ENCODE results near the gene BEND3. TPM values are rescaled to one million over a fixed set of nuclear protein-coding genes. Genes with fewer than 3 reads are reported as not detected.
"Not testable (repeated sequence)": the region's sequence is repeated elsewhere in the genome, so short reads cannot be mapped to it uniquely, and the experiment has no call there.

The BEND3 gene
- total RNA-seq, 4 donors from 2014 or later, result 0.83 to 2.4 (median 1.6) TPM

DNA sequence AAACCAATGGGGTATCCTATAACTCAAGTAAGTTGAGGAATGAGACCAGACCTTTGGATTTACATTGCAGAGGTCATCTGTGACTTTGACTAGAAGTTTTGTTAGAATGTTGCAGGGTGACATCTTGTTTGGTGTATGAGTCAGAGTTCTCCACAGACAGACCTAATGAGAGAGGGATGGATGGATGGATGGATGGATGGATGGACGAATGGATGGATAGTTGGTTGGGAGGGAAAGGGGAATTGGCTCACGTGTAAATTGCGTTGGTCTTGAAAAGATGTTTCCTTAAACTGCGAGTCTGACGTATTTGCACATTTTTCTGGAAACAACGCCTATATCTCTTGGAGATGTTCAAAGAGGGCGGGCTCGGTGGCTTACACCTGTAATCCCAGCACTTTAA is 88.3 kb downstream of the BEND3 start:
- TF ChIP-seq EP300 (IDR thresholded peaks at IDR 0.05) (no peak), POLR2A (IDR thresholded peaks at IDR 0.05; ENCODE audit: low read depth) (no peak), POLR2AphosphoS5 (IDR thresholded peaks at IDR 0.05) (no peak)
- TF ChIP-seq, protein P1, sequence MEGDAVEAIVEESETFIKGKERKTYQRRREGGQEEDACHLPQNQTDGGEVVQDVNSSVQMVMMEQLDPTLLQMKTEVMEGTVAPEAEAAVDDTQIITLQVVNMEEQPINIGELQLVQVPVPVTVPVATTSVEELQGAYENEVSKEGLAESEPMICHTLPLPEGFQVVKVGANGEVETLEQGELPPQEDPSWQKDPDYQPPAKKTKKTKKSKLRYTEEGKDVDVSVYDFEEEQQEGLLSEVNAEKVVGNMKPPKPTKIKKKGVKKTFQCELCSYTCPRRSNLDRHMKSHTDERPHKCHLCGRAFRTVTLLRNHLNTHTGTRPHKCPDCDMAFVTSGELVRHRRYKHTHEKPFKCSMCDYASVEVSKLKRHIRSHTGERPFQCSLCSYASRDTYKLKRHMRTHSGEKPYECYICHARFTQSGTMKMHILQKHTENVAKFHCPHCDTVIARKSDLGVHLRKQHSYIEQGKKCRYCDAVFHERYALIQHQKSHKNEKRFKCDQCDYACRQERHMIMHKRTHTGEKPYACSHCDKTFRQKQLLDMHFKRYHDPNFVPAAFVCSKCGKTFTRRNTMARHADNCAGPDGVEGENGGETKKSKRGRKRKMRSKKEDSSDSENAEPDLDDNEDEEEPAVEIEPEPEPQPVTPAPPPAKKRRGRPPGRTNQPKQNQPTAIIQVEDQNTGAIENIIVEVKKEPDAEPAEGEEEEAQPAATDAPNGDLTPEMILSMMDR (IDR thresholded peaks at IDR 0.05), result no peak
- Histone ChIP-seq H3K27me3 (no peaks in the 10 kb centered on the region), H3K4me3 (no peak overlapping the region), H3K9me3 (no peaks in the 10 kb centered on the region), H3K4me1 (peaks cover 22 to 31% (median 24%) of the 10 kb centered on the region in 4 donors), H3K36me3 (peaks cover 0 to 6% (median under 1%) of the 10 kb centered on the region in 4 donors), H3K27ac (replicated peaks in 1 of 4) (no peak overlapping the region)
- no peak for DNase-seq (ENCODE audit: extremely low spot score)
- WGBS, result 91% methylated on average over 8 of the region's 8 CpGs
- intact Hi-C loops (cut with DNase I), result no loop called here

DNA sequence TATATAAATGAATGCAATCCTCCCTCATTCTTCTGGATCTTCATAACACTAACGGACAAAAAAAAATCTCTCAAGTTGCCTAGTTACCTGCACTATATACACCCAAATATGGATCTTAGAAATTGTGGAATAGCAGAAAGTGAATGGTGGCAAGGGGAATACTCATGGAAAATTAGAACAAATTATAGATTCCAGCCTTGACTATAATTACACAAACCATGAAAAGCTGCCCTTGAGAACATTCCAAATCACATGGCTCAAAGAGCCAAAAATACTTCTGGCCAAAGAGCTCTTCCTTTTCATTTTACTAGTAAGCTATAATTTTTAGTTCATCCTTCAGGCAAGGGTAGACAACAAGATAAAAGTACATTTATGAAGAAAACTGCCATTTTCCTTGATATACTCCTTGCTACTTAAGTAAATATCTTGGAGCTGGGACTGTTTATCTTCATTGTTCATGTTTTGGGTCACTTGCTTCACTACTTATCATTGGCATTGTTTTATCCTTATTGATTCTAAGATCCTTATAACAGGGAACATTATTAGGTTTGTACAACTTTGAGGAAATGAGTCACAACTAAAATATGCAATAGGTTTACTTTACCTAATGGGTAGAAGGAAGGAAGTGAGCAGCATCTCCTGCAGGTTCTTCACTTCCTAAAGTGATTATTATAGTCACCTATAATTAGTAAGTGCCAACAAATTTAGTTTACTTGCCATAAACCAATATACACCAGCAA is 93.7 kb downstream of the BEND3 start:
- H3K27ac ChIP-seq (replicated peaks in 1 of 4), result no peak overlapping the region
- H3K36me3 ChIP-seq, result no peaks in the 10 kb centered on the region
- intact Hi-C loops (cut with DNase I), result no loop called here
- WGBS, result 46% methylated on average over 1 of the region's 1 CpG
- H3K4me3 ChIP-seq, result no peak overlapping the region
- H3K9me3 ChIP-seq, result no peaks in the 10 kb centered on the region
- DNase-seq (ENCODE audit: extremely low spot score), result no peak
- no peaks in the 10 kb centered on the region for H3K27me3 ChIP-seq
- no peaks in the 10 kb centered on the region for H3K4me1 ChIP-seq
- TF ChIP-seq EP300 (IDR thresholded peaks at IDR 0.05), result no peak
- TF ChIP-seq POLR2AphosphoS5 (IDR thresholded peaks at IDR 0.05), result no peak
- TF ChIP-seq POLR2A (IDR thresholded peaks at IDR 0.05; ENCODE audit: low read depth), result no peak
- TF ChIP-seq, protein P1 (IDR thresholded peaks at IDR 0.05), result no peak

DNA sequence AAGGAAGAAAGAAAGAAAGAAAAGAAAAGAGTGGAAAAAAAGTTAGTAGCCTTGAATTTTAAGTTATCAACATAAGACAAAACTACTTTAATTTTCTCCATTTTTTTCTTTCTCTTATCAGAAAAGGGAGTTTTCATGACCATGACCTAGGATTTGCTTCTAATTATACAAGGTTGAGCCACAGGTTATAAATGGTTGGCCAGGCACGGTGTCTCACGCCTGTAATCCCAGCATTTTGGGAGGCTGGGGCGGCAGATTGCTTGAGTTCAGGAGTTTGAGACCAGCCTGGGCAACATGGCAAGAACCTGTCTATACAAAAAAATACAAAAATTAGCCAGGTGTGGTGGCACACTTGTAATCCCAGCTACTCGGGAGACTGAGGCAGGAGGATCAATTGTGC is 95.1 kb downstream of the BEND3 start:
- Histone ChIP-seq H3K36me3 (no peaks in the 10 kb centered on the region), H3K4me3 (no peak overlapping the region), H3K9me3 (no peaks in the 10 kb centered on the region), H3K27ac (replicated peaks in 1 of 4) (no peak overlapping the region), H3K4me1 (no peaks in the 10 kb centered on the region), H3K27me3 (no peaks in the 10 kb centered on the region)
- no peak for TF ChIP-seq EP300 (IDR thresholded peaks at IDR 0.05)
- no peak for TF ChIP-seq POLR2A (IDR thresholded peaks at IDR 0.05; ENCODE audit: low read depth)
- TF ChIP-seq, protein P1 (IDR thresholded peaks at IDR 0.05), result no peak
- no peak for TF ChIP-seq POLR2AphosphoS5 (IDR thresholded peaks at IDR 0.05)
- DNase-seq (ENCODE audit: extremely low spot score), result no peak
- intact Hi-C loops (cut with DNase I), result no loop called here
- WGBS, result 80% methylated on average over 4 of the region's 4 CpGs

DNA sequence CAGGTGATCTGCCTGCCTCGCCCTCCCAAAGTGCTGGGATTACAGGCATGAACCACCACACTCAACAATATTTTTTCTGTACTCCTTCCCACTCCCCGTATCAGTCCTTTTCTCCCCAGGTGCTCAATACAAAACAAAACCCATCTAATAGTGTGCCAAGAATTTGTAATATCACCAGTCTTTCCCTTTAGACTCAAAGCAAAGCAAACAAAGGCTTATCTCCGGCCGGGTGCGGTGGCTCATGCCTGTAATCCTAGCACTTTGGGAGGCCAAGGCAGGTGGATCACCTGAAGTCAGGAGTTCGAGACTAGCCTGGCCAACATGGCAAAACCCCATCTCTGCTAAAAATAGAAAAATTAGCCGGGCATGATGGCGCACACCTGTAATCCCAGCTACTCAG is 95.7 kb downstream of the BEND3 start:
- H3K4me3 ChIP-seq; H3K27ac ChIP-seq (replicated peaks in 1 of 4); intact Hi-C loops (cut with DNase I): not testable (repeated sequence)

DNA sequence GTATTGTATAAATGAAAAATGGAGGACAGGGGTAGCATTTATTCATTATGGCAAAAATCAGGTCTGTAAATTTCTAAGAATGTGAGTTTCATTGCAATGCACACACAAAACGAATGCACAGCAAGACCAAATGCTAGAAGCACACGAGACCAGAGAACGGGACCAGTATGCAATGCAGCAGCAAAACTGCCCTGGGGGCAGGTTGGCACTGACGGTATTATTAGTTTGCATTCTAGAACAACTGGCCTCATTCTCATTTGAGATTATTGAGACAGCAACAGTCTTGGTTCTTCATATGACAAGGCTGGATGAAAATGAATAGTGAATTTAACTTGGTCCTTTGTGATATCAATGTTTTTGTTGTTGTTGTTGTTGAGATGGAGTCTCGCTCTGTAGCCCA is 96.3 kb downstream of the BEND3 start:
- WGBS, result 95% methylated on average over 5 of the region's 5 CpGs
- Histone ChIP-seq H3K36me3 (no peaks in the 10 kb centered on the region), H3K9me3 (no peaks in the 10 kb centered on the region), H3K4me3 (no peak overlapping the region), H3K27ac (replicated peaks in 1 of 4) (no peak overlapping the region), H3K4me1 (no peaks in the 10 kb centered on the region), H3K27me3 (no peaks in the 10 kb centered on the region)
- DNase-seq (ENCODE audit: extremely low spot score), result no peak
- intact Hi-C loops (cut with DNase I), result no loop called here
- TF ChIP-seq, protein P1 (IDR thresholded peaks at IDR 0.05), result no peak
- TF ChIP-seq EP300 (IDR thresholded peaks at IDR 0.05) (no peak), POLR2AphosphoS5 (IDR thresholded peaks at IDR 0.05) (no peak), POLR2A (IDR thresholded peaks at IDR 0.05; ENCODE audit: low read depth) (no peak)

More for the DNA sequence above, 95.7 kb downstream of the BEND3 start:
- not testable (repeated sequence) for DNase-seq (ENCODE audit: extremely low spot score); H3K9me3 ChIP-seq; H3K27me3 ChIP-seq; H3K4me1 ChIP-seq; H3K36me3 ChIP-seq
- 84% methylated on average over 8 of the region's 8 CpGs for WGBS

Small RNA genes within 50 kb of the gene (small RNA-seq; reads per million reads assigned to genes)
- 0 reads per million in 3 donors for gene RNU6-1299P

Other genes starting within 250 kb of the BEND3 start
- 10 to 100 TPM in 1 of 4 donors, 1 to 10 TPM in 3; 1.1 to 10.4 (median 2.2) TPM for gene CD24, start 140.8 kb downstream of the BEND3 start, total RNA-seq
- gene MTRES1, start 87.3 kb downstream of the BEND3 start, total RNA-seq, result 10 to 100 TPM; 11.8 to 23.3 (median 15.7) TPM

All from esophagus muscularis mucosa (tissue), 4 donors.